B cell (primary cell): ENCODE measurements around the gene TRAF3.

Source experiments
- CTCF ChIP-seq: fragments of 200-600 bp; IDR thresholded peaks from one replicate; pipeline ENCODE4 v1.8.0; 2022; ENCODE audit warnings: antibody characterized with exemption, mild to moderate bottlenecking
- EZH2 ChIP-seq: IDR thresholded peaks from 2 replicates; pipeline ENCODE4 v1.6.1; 2012; ENCODE audit warnings: borderline replicate concordance, low read depth, mild to moderate bottlenecking, moderate library complexity, low read length; ENCODE audit not compliant: insufficient read depth, poor library complexity, severe bottlenecking

- TF ChIP-seq CTCF (no peak), EZH2 (no peak)
These were observed 39.6 kb upstream of the TRAF3 start for GRCh38 chr14:102737402-102738372.
